Iris pigment epithelial cell (primary cell): ENCODE measurements around the gene INS.
"Not testable (repeated sequence)": the region's sequence is repeated elsewhere in the genome, so short reads cannot be mapped to it uniquely, and the experiment has no call there.

Experiments
- DNase-seq: peaks from one replicate; pipeline ENCODE4 v3.0.0-alpha.2; 2011; ENCODE audit warnings: low read depth

Gene INS

GRCh38 chr11:2180789-2181370 lies 19.9 kb upstream of the INS start:
- DNase-seq, result no peak

- no peak for DNase-seq
Observed at GRCh38 chr11:2180347-2180746, 19.3 kb upstream of the INS start.

GRCh38 chr11:2179516-2179915 lies 18.5 kb upstream of the INS start:
- no peak for DNase-seq

GRCh38 chr11:2178906-2179494 lies 18.0 kb upstream of the INS start:
- DNase-seq, result peak; percentile 69

GRCh38 chr11:2178055-2178773 lies 17.2 kb upstream of the INS start:
- not testable (repeated sequence) for DNase-seq

GRCh38 chr11:2177076-2177475 lies 16.1 kb upstream of the INS start:
- DNase-seq, result no peak

GRCh38 chr11:2176389-2176900 lies 15.4 kb upstream of the INS start:
- DNase-seq, result no peak

- DNase-seq, result peak; percentile 26
Observed at GRCh38 chr11:2175659-2176058, 14.7 kb upstream of the INS start.

GRCh38 chr11:2174361-2174760 lies 13.4 kb upstream of the INS start:
- DNase-seq, result no peak

GRCh38 chr11:2173761-2174160 lies 12.8 kb upstream of the INS start:
- DNase-seq, result no peak

GRCh38 chr11:2173150-2173693 lies 12.2 kb upstream of the INS start:
- no peak for DNase-seq

GRCh38 chr11:2172676-2173075 lies 11.7 kb upstream of the INS start:
- no peak for DNase-seq

- no peak for DNase-seq
Observed at GRCh38 chr11:2171591-2172003, 10.6 kb upstream of the INS start, which contains the start of gene TH. Gene TH, minus strand, starts transcription at chr11:2171815. Its CDS starts 29 bp downstream, at chr11:2171786.

- no peak for DNase-seq
Observed at GRCh38 chr11:2169626-2170570, 8.9 kb upstream of the INS start.

- no peak for DNase-seq
Observed at GRCh38 chr11:2169005-2169378, 8.0 kb upstream of the INS start.

- DNase-seq, result no peak
Observed at GRCh38 chr11:2168286-2169004, 7.4 kb upstream of the INS start.

- no peak for DNase-seq
Observed at GRCh38 chr11:2167141-2168045, 6.4 kb upstream of the INS start.

GRCh38 chr11:2166091-2166851 lies 5.3 kb upstream of the INS start:
- no peak for DNase-seq

- no peak for DNase-seq
Observed at GRCh38 chr11:2165571-2165970, 4.6 kb upstream of the INS start.
